ENCODE results near the gene KIAA0825. TPM values are rescaled to one million over a fixed set of nuclear protein-coding genes. Genes with fewer than 3 reads are reported as not detected.

The KIAA0825 gene
- total RNA-seq, 4 donors from 2014 or later: 0.60 to 2.5 (median 1.6) TPM

- no peak for ATAC-seq
- in situ Hi-C loops (cut with MboI; ENCODE audit: low sequenced_read_pairs in 4 of 4) (no loop called here), intact Hi-C loops (cut with DNase I; ENCODE audit: low total_unique reads) (loop anchor here (5.0 to 10.0 kb wide), 2 partner anchors 212 to 350 kb away; no protein-coding TSS in a partner anchor)
- DNase-seq: no peak
- Histone ChIP-seq H3K27me3 (no peaks in the 10 kb centered on the region), H3K27ac (no peak overlapping the region), H3K4me1 (no peaks in the 10 kb centered on the region), H3K9me3 (no peaks in the 10 kb centered on the region), H3K36me3 (no peaks in the 10 kb centered on the region), H3K4me3 (no peak overlapping the region)
- TF ChIP-seq CTCF (IDR thresholded peaks at IDR 0.05 in 4 of 5, conservative IDR thresholded peaks at IDR 0.05 in 1 of 5) (peak in 3 of 5 experiments; percentile 27 to 41 (median 41)), POLR2A (IDR thresholded peaks at IDR 0.05) (no peak)
Measured at GRCh38 chr5:94524841-94525697, 93.3 kb downstream of the KIAA0825 start.

GRCh38 chr5:94523018-94523417 is 95.4 kb downstream of the KIAA0825 start:
- H3K4me3 ChIP-seq: no peak overlapping the region

GRCh38 chr5:94522117-94522516 is 96.3 kb downstream of the KIAA0825 start:
- DNase-seq (no peak), ATAC-seq (no peak)
- TF ChIP-seq POLR2A (IDR thresholded peaks at IDR 0.05) (no peak), CTCF (IDR thresholded peaks at IDR 0.05 in 4 of 5, conservative IDR thresholded peaks at IDR 0.05 in 1 of 5) (no peak)
- Histone ChIP-seq H3K36me3 (no peaks in the 10 kb centered on the region), H3K27ac (no peak overlapping the region), H3K9me3 (no peaks in the 10 kb centered on the region), H3K4me3 (no peak overlapping the region), H3K4me1 (no peaks in the 10 kb centered on the region), H3K27me3 (no peaks in the 10 kb centered on the region)
- in situ Hi-C loops (cut with MboI; ENCODE audit: low sequenced_read_pairs in 4 of 4): no loop called here
- intact Hi-C loops (cut with DNase I; ENCODE audit: low total_unique reads): loop anchor here (5.0 to 10.0 kb wide), 2 partner anchors 215 to 347 kb away; no protein-coding TSS in a partner anchor

More at GRCh38 chr5:94523018-94523417, 95.4 kb downstream of the KIAA0825 start:
- Histone ChIP-seq H3K27me3 (no peaks in the 10 kb centered on the region), H3K36me3 (no peaks in the 10 kb centered on the region), H3K4me1 (no peaks in the 10 kb centered on the region), H3K27ac (no peak overlapping the region), H3K9me3 (no peaks in the 10 kb centered on the region)
- no peak for DNase-seq
- in situ Hi-C loops (cut with MboI; ENCODE audit: low sequenced_read_pairs in 4 of 4) (no loop called here), intact Hi-C loops (cut with DNase I; ENCODE audit: low total_unique reads) (loop anchor here (5.0 to 10.0 kb wide), 2 partner anchors 214 to 348 kb away; no protein-coding TSS in a partner anchor)
- no peak for ATAC-seq
- TF ChIP-seq POLR2A (IDR thresholded peaks at IDR 0.05) (no peak), CTCF (IDR thresholded peaks at IDR 0.05 in 4 of 5, conservative IDR thresholded peaks at IDR 0.05 in 1 of 5) (no peak)

GRCh38 chr5:94517490-94518488 is 100.6 kb downstream of the KIAA0825 start:
- no peaks in the 10 kb centered on the region for H3K9me3 ChIP-seq
- no peak for TF ChIP-seq CTCF (IDR thresholded peaks at IDR 0.05 in 4 of 5, conservative IDR thresholded peaks at IDR 0.05 in 1 of 5)
- no peak for TF ChIP-seq POLR2A (IDR thresholded peaks at IDR 0.05)
- intact Hi-C loops (cut with DNase I; ENCODE audit: low total_unique reads) (no loop called here), in situ Hi-C loops (cut with MboI; ENCODE audit: low sequenced_read_pairs in 4 of 4) (no loop called here)
- H3K36me3 ChIP-seq: no peaks in the 10 kb centered on the region
- no peak overlapping the region for H3K4me3 ChIP-seq
- no peaks in the 10 kb centered on the region for H3K4me1 ChIP-seq
- no peaks in the 10 kb centered on the region for H3K27me3 ChIP-seq
- DNase-seq (no peak), ATAC-seq (no peak)
- H3K27ac ChIP-seq: no peak overlapping the region
